Activated T-helper 17 cell treated with anti-CD3 and anti-CD28 coated beads, Interleukin-2, amount 50 U/mL, for 72 hours (primary cell): ENCODE data around the gene SRP54. TPM values are rescaled to one million over a fixed set of nuclear protein-coding genes. Genes with fewer than 3 reads are reported as not detected.

Experiments used
- ATAC-seq: fragments of 150-1000 bp; cut with Tn5 transposase; replicated peaks from 2 replicates; pipeline ENCODE4 v1.10.0; 2021; ENCODE audit warnings: mild to moderate bottlenecking, moderate library complexity
- H3K27ac Mint-ChIP-seq: one replicate; pipeline ENCODE4 v1.8.0; 2022; ENCODE audit warnings: mixed read lengths
- H3K27me3 Mint-ChIP-seq: one replicate; pipeline ENCODE4 v1.8.0; 2022; ENCODE audit warnings: mixed read lengths
- H3K36me3 Mint-ChIP-seq: one replicate; pipeline ENCODE4 v1.8.0; 2022; ENCODE audit warnings: low read depth, mild to moderate bottlenecking, mixed read lengths
- H3K4me1 Mint-ChIP-seq: one replicate; pipeline ENCODE4 v1.8.0; 2022; ENCODE audit warnings: mixed read lengths
- H3K4me3 Mint-ChIP-seq: one replicate; pipeline ENCODE4 v1.8.0; 2022; ENCODE audit warnings: mild to moderate bottlenecking, mixed read lengths
- H3K9me3 Mint-ChIP-seq: one replicate; pipeline ENCODE4 v1.8.0; 2022; ENCODE audit warnings: mixed read lengths
- total RNA-seq, 2 donors: library from RNA; stranded (reverse); gene quantifications; one replicate each; pipeline ENCODE4 v1.2.3, GENCODE V29; 2022

The SRP54 gene
- total RNA-seq, 2 donors from 2014 or later = 90.7 to 115 TPM

DNA sequence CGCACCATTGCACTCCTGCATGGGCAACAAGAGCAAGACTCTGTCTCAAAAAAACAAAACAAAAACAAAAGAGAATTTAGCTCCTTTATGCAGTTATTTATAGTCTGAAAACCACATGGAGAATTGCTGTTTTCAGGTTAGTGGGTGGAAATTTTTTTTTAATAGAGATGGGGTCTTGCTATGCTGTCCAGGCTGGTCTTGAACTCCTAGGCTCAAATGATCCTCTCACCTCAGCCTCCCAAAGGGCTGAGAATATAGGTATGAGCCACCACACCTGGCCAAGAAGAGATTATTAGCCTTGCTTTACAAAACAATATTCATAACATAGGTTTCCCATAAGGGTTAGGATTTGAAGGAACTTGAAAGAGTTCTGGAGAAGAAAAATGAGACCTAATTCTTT lies 12.1 kb upstream of the SRP54 start:
- H3K4me1 Mint-ChIP-seq = peaks cover 11% of the 10 kb centered on the region
- no peak overlapping the region for H3K4me3 Mint-ChIP-seq
- no peak for ATAC-seq
- H3K9me3 Mint-ChIP-seq = no peaks in the 10 kb centered on the region
- H3K36me3 Mint-ChIP-seq = peaks cover 66% of the 10 kb centered on the region
- H3K27me3 Mint-ChIP-seq = no peaks in the 10 kb centered on the region
- H3K27ac Mint-ChIP-seq = no peak overlapping the region

DNA sequence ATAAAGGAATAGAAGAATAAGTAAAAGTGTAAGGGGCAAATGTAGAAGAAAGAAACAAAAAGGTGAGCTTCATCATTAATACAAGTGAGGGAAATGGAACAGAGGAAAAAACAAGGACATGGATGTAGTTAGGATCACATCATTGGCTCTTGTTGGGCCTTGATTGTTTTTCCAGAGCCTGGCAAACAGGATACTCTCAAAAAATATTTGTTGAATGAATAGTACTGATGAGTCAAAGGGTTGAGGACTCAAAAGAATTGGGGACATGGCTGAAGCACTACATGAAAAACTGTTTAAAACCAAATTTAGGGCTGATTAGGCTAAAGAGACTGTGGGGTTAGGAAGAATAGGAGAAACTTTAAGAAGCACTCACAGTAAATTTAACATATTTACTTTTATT lies 11.4 kb upstream of the SRP54 start:
- Mint-ChIP-seq H3K36me3 (peaks cover 64% of the 10 kb centered on the region), H3K27me3 (no peaks in the 10 kb centered on the region), H3K27ac (no peak overlapping the region), H3K4me3 (no peak overlapping the region), H3K4me1 (peaks cover 11% of the 10 kb centered on the region), H3K9me3 (no peaks in the 10 kb centered on the region)
- no peak for ATAC-seq

DNA sequence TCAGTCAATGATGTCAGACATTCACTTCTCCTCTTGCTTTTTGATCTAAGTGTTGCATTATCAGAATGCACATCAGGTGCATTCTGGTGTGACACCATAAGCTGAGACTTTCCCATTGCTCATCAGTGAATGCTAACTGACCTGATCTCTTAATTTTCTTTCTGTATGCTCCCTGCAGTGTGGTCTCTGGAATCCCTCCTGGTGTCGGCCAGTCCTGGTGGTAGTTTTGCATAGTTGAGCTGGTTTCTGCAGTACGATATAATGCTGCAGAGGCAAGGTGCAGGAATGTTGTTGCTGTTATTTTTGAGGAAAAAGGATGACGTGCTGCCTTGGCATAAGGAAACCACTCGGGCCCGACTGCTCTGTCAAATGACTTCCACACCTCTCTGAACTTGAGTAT lies 11.0 kb upstream of the SRP54 start:
- Mint-ChIP-seq H3K4me3 (no peak overlapping the region), H3K36me3 (peaks cover 64% of the 10 kb centered on the region), H3K27me3 (no peaks in the 10 kb centered on the region), H3K9me3 (no peaks in the 10 kb centered on the region), H3K4me1 (peaks cover 11% of the 10 kb centered on the region), H3K27ac (no peak overlapping the region)
- no peak for ATAC-seq

DNA sequence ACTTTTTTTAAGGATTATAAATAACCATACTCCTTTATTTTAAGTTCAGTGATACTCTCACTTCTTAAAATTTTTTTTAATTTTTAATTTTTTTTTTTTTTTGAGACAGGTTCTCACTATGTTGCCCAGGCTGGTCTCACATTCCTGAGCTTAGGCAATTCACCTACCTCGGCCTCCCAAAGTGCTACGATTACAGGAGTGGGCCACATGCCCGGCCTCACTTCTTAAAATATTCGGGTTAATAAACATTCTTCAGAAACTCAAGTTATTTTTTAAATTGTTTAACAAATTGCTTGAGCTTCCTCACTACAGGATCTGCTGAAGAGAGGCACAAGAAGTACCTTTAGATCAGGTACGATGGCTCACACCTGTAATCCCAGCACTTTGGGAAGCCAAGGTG lies 4.3 kb upstream of the SRP54 start:
- no peak overlapping the region for H3K27ac Mint-ChIP-seq
- no peaks in the 10 kb centered on the region for H3K27me3 Mint-ChIP-seq
- peaks cover 19% of the 10 kb centered on the region for H3K36me3 Mint-ChIP-seq
- H3K4me3 Mint-ChIP-seq = no peak overlapping the region
- ATAC-seq = no peak
- peaks cover 4% of the 10 kb centered on the region for H3K4me1 Mint-ChIP-seq
- no peaks in the 10 kb centered on the region for H3K9me3 Mint-ChIP-seq

DNA sequence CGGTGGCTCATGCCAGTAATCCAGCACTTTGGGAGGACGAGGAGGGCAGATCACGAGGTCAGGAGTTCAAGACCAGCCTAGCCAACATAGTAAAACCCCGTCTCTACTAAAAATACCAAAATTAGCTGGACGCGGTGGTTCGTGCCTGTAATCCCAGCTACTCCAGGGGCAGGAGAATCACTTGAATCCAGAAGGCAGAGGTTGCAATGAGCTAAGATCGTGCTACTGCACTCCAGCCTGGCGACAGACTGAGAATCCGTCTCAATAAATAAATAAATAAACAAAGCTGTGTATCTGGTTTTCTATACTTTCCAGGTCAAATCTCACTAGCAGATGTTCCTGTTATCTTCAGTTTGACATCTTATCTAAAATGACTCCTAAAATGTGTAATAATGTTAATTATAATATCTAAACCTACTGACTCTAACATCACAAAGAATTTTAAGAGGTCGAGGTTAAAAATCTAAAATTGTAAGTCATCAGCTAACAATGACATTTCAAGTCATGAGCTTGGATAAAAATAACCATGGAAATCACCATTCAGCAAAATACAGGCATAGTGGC lies 2.4 kb upstream of the SRP54 start:
- Mint-ChIP-seq H3K4me1 (peaks cover 10% of the 10 kb centered on the region), H3K36me3 (peaks cover 12% of the 10 kb centered on the region), H3K9me3 (no peaks in the 10 kb centered on the region), H3K27ac (no peak overlapping the region), H3K27me3 (no peaks in the 10 kb centered on the region), H3K4me3 (no peak overlapping the region)
- ATAC-seq = no peak

DNA sequence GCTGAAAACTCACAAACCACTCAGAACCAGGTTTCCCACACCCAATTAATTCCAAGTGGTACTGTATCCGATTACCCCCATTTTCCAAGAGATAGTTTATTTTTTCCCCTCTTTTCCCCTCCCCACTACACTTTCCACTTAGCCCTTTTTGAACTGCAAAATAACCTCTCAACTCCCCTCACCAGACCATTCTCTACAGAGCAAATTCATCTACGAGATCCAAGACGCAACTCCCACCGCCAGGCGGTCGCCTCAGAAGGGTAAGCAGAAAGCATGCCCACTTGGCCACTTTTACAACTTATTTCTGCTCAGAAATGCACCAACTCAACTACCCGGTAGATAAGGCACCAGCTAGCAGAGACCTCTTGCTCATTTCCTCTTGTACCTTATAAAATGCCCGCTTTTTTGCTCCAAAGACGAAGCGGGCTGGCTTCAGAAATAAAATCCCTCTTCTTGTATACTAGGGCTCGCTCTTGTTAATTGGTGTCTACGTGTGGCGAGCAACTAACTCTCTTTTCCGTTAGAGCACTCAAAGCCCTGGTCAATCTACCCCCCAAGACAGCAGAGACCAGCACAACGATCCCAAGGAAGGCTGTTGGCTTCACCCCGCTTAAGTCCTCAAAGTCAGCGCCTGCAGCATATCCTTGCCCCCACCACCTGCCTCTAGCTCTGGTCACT lies 910 bp upstream of the SRP54 start:
- peaks cover 19% of the 10 kb centered on the region for H3K4me1 Mint-ChIP-seq
- H3K4me3 Mint-ChIP-seq = no peak overlapping the region
- H3K27ac Mint-ChIP-seq = no peak overlapping the region
- ATAC-seq = peak; percentile 6
- H3K9me3 Mint-ChIP-seq = no peaks in the 10 kb centered on the region
- H3K27me3 Mint-ChIP-seq = no peaks in the 10 kb centered on the region
- H3K36me3 Mint-ChIP-seq = peaks cover 2% of the 10 kb centered on the region

DNA sequence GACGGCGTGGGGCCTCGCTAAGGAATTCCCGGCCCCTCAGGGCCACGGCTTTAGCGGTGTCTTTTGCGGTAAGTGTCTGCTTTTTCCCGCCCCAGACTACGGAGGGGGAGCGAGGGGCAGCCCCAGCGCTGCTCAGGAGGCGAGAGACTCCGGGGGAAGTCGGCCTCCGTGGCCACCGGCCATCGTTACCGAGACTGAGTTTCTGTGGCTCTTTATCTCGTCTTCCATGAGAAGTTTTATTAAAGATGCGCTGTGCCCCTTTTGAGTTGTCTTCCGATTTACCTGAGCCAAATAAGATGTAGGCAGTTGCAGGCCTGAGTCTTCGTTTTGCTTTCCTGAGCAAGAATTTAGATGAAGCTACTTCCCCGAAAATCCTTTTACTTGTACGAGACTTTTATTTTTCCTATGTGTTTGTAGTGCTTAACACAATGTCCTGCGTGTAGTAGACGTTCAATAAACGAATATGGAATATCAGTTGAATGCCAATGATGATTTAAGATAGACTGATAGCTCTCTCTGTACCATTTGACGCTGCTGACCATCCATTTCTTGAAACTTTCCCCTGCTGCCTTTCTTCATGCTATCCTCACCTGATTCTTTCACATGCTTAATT lies 462 bp downstream of the SRP54 start:
- Mint-ChIP-seq H3K27ac (no peak overlapping the region), H3K27me3 (no peaks in the 10 kb centered on the region), H3K4me3 (no peak overlapping the region), H3K36me3 (no peaks in the 10 kb centered on the region), H3K9me3 (no peaks in the 10 kb centered on the region), H3K4me1 (peaks cover 19% of the 10 kb centered on the region)
- ATAC-seq = peak; percentile 11

DNA sequence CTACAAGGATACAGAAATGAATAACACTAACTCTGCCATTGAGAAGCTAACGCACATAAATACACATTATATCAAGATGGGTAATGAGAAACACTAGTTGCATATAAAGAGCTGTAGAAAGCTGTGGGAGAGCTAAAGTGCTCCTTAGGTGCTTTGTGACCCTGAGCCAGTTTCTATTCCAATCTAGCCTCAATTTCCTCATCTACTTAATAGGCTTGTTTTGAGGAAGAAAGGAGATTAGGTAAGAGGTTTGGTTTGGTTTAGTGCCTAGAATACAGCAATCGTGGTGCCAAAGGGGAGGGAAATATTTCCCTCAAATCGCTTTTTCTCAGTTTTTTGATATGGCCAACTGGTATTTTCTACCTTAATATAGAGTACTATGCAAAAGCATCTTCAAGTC lies 994 bp downstream of the SRP54 start:
- Mint-ChIP-seq H3K4me1 (peaks cover 19% of the 10 kb centered on the region), H3K4me3 (no peak overlapping the region), H3K9me3 (no peaks in the 10 kb centered on the region), H3K36me3 (no peaks in the 10 kb centered on the region), H3K27ac (no peak overlapping the region), H3K27me3 (no peaks in the 10 kb centered on the region)
- ATAC-seq = no peak

DNA sequence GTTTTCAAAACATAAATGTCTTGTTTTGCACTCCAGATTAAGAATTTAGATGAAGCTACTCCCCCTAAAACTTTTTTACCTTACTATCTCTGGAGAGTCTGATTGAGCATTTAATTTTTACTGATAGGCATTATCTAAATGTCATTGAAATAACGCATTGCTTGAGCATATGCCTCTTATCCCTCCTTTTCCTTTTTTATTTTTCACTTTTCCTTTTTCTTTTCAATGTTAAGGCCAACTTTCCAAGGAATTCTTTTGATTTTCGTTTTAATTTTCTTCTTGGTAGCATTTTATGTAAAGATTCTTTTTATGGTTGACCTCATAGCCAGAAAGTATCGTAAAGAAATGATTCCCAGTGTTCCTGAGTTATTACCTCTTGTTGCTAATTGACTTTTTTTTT lies 2.9 kb downstream of the SRP54 start:
- H3K27ac Mint-ChIP-seq = no peak overlapping the region
- no peaks in the 10 kb centered on the region for H3K27me3 Mint-ChIP-seq
- no peaks in the 10 kb centered on the region for H3K9me3 Mint-ChIP-seq
- no peak overlapping the region for H3K4me3 Mint-ChIP-seq
- ATAC-seq = no peak
- H3K36me3 Mint-ChIP-seq = no peaks in the 10 kb centered on the region
- peaks cover 19% of the 10 kb centered on the region for H3K4me1 Mint-ChIP-seq

DNA sequence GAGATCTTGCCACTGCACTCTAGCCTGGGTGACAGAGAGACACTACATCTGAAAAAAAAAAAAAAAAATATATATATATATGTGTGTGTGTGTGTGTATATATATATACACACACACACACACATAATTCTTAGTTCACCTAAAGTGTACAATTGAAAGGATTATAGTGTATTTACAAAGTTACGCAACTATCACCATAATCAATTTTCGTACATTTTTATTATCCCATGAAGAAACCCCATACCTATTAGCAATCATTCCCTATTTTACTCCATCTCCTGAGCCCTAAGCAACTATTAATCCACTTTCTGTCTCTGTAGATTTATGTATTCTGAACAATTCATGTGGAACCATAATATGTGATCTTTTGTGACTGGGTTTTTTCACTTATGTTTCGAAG lies 4.4 kb downstream of the SRP54 start:
- no peaks in the 10 kb centered on the region for H3K27me3 Mint-ChIP-seq
- peaks cover 6% of the 10 kb centered on the region for H3K36me3 Mint-ChIP-seq
- no peak overlapping the region for H3K27ac Mint-ChIP-seq
- peaks cover 25% of the 10 kb centered on the region for H3K4me1 Mint-ChIP-seq
- no peak for ATAC-seq
- no peaks in the 10 kb centered on the region for H3K9me3 Mint-ChIP-seq
- H3K4me3 Mint-ChIP-seq = no peak overlapping the region

DNA sequence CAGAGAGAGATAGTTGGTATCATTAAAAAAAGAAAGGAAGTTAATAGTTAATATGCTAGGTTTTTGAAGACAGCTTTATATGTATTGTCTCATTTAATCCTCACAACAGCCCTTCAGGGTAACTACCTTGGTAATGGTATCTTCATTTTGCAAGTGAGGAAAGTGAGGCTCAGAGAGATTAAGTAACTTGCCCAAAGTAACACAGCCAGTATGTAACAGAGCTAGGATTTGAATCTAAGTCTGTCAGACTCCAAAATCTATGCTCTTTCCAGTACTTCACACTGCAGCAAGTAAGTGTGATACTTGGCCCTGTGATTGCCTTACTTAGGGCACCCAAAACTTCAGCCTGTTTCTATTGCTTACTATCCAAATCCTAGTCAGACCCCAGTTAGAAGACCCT lies 7.0 kb downstream of the SRP54 start:
- no peak overlapping the region for H3K27ac Mint-ChIP-seq
- no peak for ATAC-seq
- no peaks in the 10 kb centered on the region for H3K27me3 Mint-ChIP-seq
- peaks cover 27% of the 10 kb centered on the region for H3K4me1 Mint-ChIP-seq
- H3K9me3 Mint-ChIP-seq = no peaks in the 10 kb centered on the region
- H3K4me3 Mint-ChIP-seq = no peak overlapping the region
- H3K36me3 Mint-ChIP-seq = peaks cover 14% of the 10 kb centered on the region

DNA sequence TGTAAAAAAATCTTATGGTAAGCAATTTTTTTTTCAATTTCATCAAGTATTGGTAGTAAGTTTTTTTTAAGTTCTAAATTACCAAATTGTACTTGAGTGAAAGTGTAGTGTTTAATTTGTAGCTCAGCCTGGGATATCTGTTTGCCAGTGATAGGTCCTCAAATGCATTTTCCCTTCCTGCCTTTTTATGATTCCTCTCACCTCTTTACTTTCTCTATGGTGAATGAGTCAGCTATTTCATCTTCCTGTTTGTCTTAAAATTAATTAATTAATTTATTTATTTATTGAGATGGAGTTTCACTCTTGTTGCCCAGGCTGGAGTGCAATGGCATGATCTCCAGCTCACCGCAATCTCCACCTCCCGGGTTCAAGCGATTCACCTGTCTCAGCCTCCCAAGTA lies 10.6 kb downstream of the SRP54 start:
- no peak for ATAC-seq

DNA sequence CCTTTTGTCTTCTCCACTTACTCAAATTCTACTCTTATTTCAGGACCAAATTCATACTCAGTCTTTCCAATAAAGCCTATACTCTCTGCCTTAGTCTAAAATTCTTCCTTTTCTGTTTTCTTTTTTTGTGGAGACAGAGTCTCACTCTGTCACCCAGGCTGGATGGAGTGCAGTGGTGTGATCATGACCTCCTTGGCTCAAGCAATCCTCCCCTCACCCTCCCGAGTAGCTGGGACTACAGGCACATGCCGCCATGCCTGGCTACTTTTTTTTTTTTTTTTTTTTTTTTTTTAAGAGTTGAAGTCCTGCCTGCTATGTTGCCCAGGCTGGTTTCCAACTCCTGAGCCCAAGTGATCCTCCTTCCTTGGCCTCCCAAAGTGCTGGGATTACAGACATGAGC lies 11.9 kb downstream of the SRP54 start:
- no peaks in the 10 kb centered on the region for H3K27me3 Mint-ChIP-seq
- H3K4me1 Mint-ChIP-seq = peaks cover 12% of the 10 kb centered on the region
- peaks cover 51% of the 10 kb centered on the region for H3K36me3 Mint-ChIP-seq
- H3K4me3 Mint-ChIP-seq = no peak overlapping the region
- ATAC-seq = no peak
- H3K9me3 Mint-ChIP-seq = no peaks in the 10 kb centered on the region
- H3K27ac Mint-ChIP-seq = no peak overlapping the region

More for the DNA sequence above, 10.6 kb downstream of the SRP54 start:
- Mint-ChIP-seq H3K27me3 (no peaks in the 10 kb centered on the region), H3K27ac (no peak overlapping the region), H3K4me1 (peaks cover 12% of the 10 kb centered on the region), H3K4me3 (no peak overlapping the region), H3K9me3 (no peaks in the 10 kb centered on the region), H3K36me3 (peaks cover 39% of the 10 kb centered on the region)

DNA sequence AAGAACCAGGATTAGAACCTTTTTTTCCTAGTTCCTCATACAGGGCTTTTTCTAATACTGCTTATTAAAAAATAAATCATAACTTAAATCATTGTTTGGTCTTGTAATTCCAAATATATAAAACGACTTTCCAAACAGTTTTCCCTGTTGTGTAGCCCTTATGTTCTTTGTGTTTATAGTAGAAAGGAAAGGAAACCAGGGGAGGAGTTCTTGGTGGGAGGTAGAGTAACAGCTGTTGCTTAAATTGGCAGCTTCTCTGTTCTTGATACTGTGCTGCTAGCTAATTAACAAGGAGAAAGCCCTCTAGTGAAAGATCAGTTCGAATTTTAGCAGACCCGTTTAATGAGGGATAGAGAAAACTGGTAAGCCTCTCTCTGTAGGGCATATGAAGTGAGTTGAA lies 15.0 kb downstream of the SRP54 start:
- H3K27me3 Mint-ChIP-seq = no peaks in the 10 kb centered on the region
- H3K4me1 Mint-ChIP-seq = peaks cover 6% of the 10 kb centered on the region
- ATAC-seq = no peak
- H3K4me3 Mint-ChIP-seq = no peak overlapping the region
- no peaks in the 10 kb centered on the region for H3K9me3 Mint-ChIP-seq
- peaks cover 77% of the 10 kb centered on the region for H3K36me3 Mint-ChIP-seq
- no peak overlapping the region for H3K27ac Mint-ChIP-seq

DNA sequence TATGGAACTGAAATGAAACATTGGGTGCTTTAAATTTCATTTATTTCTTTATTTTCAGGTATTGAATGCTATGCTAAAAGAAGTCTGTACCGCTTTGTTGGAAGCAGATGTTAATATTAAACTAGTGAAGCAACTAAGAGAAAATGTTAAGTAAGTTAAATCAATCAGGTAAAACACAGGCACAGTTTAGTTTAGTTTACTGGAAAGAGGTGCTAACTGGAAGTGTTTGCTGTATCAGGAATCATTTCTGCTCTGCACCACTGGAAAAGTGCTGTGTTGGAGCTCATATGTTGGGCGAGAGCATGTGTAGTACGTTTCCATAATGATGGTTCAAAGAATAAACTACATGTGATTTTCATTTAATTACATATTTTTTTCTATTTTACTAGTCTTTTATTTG lies 16.7 kb downstream of the SRP54 start:
- Mint-ChIP-seq H3K27me3 (no peaks in the 10 kb centered on the region), H3K27ac (no peak overlapping the region), H3K36me3 (peaks cover 85% of the 10 kb centered on the region), H3K9me3 (no peaks in the 10 kb centered on the region), H3K4me3 (no peak overlapping the region), H3K4me1 (peaks cover 2% of the 10 kb centered on the region)
- no peak for ATAC-seq
